Measurements from ENCODE around the gene SLC29A4. TPM values are rescaled to one million over a fixed set of nuclear protein-coding genes. Genes with fewer than 3 reads are reported as not detected.
"Not testable (repeated sequence)": the region's sequence is repeated elsewhere in the genome, so short reads cannot be mapped to it uniquely, and the experiment has no call there.

Gene SLC29A4
- 10 to 100 TPM; 19.9 to 29.6 (median 24.9) TPM for polyA plus RNA-seq (ENCODE audit: insufficient read length in 4 of 4)

GRCh38 chr7:5282543-5283316, at the start of gene SLC29A4:
Gene SLC29A4 (plus strand): TSS chr7:5282943. CDS start chr7:5287817, 4,874 bp downstream.
- no peak for DNase-seq (ENCODE audit: low read depth in 4 of 4, low spot score in 3 of 4)

- no peak for DNase-seq (ENCODE audit: low read depth in 4 of 4, low spot score in 3 of 4)
Measured at GRCh38 chr7:5234852-5235831, 47.6 kb upstream of the SLC29A4 start.

GRCh38 chr7:5237286-5237685, 45.5 kb upstream of the SLC29A4 start:
- no peak for DNase-seq (ENCODE audit: low read depth in 4 of 4, low spot score in 3 of 4)

GRCh38 chr7:5238500-5238899, 44.2 kb upstream of the SLC29A4 start:
- no peak for DNase-seq (ENCODE audit: low read depth in 4 of 4, low spot score in 3 of 4)

- DNase-seq (ENCODE audit: low read depth in 4 of 4, low spot score in 3 of 4) = no peak
Measured at GRCh38 chr7:5243261-5243660, 39.5 kb upstream of the SLC29A4 start.

GRCh38 chr7:5248201-5248885, 34.4 kb upstream of the SLC29A4 start:
- DNase-seq (ENCODE audit: low read depth in 4 of 4, low spot score in 3 of 4) = no peak

- not testable (repeated sequence) for DNase-seq (ENCODE audit: low read depth in 4 of 4, low spot score in 3 of 4)
Measured at GRCh38 chr7:5250787-5251186, 32.0 kb upstream of the SLC29A4 start.

- not testable (repeated sequence) for DNase-seq (ENCODE audit: low read depth in 4 of 4, low spot score in 3 of 4)
Measured at GRCh38 chr7:5253529-5253928, 29.2 kb upstream of the SLC29A4 start.

- not testable (repeated sequence) for DNase-seq (ENCODE audit: low read depth in 4 of 4, low spot score in 3 of 4)
Measured at GRCh38 chr7:5254371-5254770, 28.4 kb upstream of the SLC29A4 start.

- DNase-seq (ENCODE audit: low read depth in 4 of 4, low spot score in 3 of 4) = no peak
Measured at GRCh38 chr7:5255832-5256231, 26.9 kb upstream of the SLC29A4 start.

- DNase-seq (ENCODE audit: low read depth in 4 of 4, low spot score in 3 of 4) = not testable (repeated sequence)
Measured at GRCh38 chr7:5260530-5261068, 22.1 kb upstream of the SLC29A4 start.

GRCh38 chr7:5263066-5263465, 19.7 kb upstream of the SLC29A4 start:
- not testable (repeated sequence) for DNase-seq (ENCODE audit: low read depth in 4 of 4, low spot score in 3 of 4)

- no peak for DNase-seq (ENCODE audit: low read depth in 4 of 4, low spot score in 3 of 4)
Measured at GRCh38 chr7:5265320-5266190, 17.2 kb upstream of the SLC29A4 start.

GRCh38 chr7:5266191-5267028, 16.3 kb upstream of the SLC29A4 start:
- no peak for DNase-seq (ENCODE audit: low read depth in 4 of 4, low spot score in 3 of 4)

- not testable (repeated sequence) for DNase-seq (ENCODE audit: low read depth in 4 of 4, low spot score in 3 of 4)
Measured at GRCh38 chr7:5267829-5268228, 14.9 kb upstream of the SLC29A4 start.

- not testable (repeated sequence) for DNase-seq (ENCODE audit: low read depth in 4 of 4, low spot score in 3 of 4)
Measured at GRCh38 chr7:5269992-5270657, 12.6 kb upstream of the SLC29A4 start.

- DNase-seq (ENCODE audit: low read depth in 4 of 4, low spot score in 3 of 4) = no peak
Measured at GRCh38 chr7:5270788-5271187, 12.0 kb upstream of the SLC29A4 start.

- not testable (repeated sequence) for DNase-seq (ENCODE audit: low read depth in 4 of 4, low spot score in 3 of 4)
Measured at GRCh38 chr7:5273831-5274405, 8.8 kb upstream of the SLC29A4 start.
